GM21390 (cell line): ENCODE data around the gene ABHD16A.

Source experiments
- ATAC-seq: cut with Tn5 transposase; IDR thresholded peaks from one replicate; pipeline ENCODE4 v1.9.1; 2021; ENCODE audit not compliant: unreplicated experiment

Gene ABHD16A

DNA sequence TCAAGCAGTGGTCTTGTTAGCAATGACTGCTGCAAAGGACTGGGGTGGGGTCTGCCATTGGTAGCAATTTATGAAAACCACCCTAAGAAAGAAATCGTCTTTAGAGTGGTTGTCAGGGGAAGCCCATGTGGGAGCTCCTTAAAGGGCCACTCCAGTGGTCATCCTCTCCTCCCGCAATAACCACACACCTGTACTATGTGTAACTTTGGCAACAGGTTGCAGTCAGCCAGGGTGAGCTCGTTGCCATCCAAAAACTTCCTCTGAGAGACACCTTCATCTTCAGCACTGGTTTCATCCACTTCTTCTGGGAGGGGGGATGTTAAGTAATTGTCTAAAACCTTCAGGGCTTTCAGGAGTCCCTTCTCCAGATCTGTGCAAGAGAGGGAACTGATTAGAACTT, 28.9 kb upstream of the ABHD16A start:
- ATAC-seq = no peak

DNA sequence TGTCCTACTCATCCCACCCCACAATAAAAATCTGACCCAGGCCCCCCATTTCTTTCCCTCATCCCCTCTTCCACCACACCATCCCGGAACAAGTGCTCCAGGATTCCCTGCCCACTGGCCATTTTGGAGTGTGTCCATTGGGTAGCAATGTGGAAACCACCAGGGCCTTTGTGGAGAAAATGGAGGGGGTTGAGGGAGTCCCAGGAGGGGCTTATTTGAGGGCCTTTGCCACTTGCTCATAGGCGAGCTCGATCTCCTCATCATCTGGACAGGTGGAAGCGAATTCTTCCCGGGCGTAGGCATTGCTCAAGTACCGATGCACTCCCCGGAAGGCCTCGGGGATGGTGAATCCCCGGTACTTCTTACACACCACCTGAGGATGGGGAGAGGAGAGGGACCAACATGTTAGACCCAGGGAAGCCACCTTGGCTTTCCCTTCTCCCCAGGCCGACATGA, 27.5 kb upstream of the ABHD16A start:
- no peak for ATAC-seq

DNA sequence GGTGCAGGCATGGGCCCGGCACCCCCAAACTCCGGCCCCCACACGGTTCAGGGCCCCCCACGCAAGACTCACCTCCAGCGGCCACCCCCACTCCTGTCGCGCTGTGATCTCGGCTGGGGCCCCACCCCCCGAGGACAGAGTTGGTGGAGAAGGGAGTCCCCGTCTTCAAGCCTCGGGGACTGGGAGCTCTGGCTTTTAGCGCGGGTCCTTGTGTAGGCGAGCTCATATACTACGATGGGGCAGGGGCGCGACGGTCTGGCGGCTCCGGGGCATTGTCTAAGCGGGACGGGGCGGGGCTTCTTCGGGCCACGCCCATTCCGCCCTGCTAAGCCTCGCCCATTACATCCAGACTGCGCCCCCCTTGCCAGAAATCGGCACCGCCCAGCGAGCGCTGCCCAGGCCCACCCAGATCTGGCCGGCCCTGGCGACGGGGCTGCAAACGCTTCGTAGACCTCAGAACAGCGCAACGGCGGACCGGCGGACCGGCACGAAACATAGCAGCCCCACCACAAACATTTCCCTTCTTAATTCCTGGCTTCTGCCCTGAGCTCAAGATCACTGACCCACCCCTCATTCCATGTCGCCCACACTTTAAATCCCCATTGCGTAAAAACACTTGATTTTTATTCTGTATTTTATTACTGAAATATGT, 27.0 kb upstream of the ABHD16A start:
- peak; percentile 33 for ATAC-seq

DNA sequence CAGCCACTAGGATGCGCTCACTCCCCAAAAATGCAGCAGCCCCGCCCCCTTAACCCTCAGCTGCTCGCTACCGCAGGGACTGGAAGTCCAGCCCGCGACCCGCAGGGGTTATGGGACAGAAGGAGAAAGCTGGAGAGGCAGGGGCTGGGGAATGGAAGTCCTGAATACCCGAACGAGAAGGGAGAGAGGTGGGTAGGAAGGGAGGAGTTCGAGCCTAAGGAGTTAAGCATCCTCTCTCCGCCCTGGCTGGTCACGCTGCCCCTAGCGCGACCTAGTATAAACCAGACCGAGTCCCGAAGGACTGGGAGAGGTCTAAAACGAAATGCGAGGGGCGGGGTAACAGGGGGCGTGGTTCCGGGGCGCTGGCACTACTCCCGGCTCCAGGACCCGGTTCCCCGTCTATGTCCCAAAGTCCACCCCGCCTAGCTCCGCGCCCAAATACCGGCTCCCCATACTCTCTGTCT, 26.4 kb upstream of the ABHD16A start:
- ATAC-seq = peak; percentile 45

DNA sequence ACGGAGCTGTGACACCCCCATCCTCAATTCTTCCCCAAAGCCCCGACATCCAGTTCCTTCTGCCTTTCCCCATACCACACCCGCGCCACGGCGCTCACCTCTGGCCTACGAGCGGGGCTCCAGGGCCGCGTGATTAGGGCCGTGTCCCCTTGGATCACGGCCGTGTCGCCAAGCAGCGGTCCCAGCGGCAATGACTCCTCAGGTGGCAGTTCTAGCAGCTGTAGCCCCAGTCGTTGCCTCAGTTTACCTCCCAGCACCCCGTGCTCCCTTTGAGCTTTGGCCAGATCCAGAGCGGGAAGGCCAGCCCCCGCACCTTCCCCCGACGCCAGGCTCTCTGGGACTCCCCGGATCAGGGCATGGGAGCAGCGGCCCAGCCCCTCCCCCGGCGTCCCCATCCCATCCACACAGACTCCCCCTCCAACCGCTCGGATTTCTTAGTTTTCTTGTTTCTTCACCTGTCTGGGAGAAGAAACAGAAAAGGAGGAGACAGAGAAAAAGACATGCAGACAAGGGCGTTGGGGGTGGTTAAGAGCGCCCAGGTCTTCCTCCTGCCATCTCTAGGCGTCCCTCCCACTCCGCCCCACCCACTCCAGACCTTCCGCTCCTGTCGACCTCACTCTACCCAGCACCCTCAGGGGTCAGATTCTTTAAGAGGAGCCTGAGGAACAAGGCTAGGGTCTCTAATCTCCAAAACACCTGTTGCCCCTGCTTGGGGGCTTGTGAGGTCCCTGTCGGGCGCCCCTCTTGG, 25.8 kb upstream of the ABHD16A start, which contains the start of gene DDAH2:
Gene DDAH2, minus strand, starts transcription at position 533 of the 748 bp plus-strand sequence. Its CDS starts 138 bp downstream, at position 395.
- ATAC-seq = no peak

DNA sequence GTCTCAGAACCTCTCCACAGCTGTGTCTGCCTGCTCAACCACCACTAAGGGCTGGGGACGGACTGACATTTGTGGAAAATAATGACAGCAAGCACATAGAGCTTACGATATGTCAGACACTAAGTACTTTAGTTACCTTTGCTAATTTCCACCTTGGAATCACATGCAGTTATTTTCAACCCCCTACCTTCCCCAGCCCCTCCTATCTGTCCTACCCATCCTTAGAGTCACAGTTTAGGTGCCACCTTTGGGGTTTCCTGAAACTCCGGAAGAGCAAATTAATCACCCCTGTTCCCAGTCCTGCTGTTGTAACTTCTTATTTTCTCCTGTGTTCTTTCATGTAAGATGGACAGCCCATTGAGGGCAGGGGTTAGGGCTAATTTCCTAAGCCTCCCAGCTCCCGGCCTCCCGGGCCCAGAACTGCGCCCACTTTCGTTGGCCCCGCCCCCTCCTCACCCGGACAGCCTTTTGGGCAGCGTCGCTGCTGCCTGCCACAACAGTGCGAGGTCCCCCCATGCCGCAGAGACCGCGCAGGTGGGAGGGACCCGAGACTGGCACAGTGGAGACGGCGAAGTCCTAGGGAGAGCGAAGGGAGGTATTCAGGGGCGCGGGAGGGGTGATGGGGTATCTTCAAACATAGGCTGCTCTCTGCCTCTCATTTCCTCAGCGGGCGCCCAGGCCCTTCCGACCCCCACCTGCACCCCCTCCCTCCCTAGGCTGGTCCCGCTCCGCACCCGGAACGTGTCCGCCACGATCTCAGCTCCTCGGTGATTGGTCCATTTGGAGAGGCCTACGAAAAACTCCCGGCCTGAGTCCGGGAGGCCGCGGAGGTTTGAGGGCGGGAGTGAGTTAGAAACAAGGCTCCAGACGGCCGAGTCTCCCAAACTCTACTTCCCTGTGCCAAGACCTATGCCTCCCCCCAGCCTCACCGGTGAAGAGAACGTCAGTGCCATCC, 24.9 kb upstream of the ABHD16A start:
- ATAC-seq = no peak

DNA sequence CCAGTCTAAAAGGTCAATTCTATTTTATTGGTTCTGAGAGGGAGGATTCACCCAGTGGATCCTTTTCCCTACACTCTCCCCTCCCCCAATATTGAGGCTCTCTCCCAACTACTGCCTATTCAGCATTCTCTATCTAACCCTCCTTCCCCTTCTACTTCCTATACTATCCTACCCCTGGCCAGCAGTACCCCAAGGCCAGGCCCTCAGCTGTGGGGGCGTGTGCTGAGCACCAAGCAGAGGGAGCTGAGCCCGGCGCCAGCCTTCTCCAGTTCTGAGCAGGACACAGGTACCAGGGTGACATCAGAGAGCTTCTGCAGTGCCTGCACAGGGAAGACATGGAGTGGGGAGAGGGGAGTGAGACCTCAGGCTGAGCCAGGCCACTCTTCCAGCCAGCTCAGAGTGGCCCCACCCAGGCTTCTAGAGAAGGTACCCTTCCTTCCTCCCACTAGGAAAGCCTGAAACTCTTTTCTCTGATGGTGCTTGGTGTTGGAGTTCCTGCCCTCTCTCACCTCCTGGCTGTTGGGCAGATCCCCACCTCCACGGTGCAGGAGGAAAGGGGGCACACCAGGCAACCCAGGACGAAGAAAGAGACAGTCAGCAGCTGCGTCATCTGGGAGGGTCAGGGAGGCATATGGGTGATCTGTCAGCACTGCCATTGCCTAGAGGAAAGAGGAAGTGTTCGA, 24.1 kb upstream of the ABHD16A start:
- ATAC-seq = no peak

DNA sequence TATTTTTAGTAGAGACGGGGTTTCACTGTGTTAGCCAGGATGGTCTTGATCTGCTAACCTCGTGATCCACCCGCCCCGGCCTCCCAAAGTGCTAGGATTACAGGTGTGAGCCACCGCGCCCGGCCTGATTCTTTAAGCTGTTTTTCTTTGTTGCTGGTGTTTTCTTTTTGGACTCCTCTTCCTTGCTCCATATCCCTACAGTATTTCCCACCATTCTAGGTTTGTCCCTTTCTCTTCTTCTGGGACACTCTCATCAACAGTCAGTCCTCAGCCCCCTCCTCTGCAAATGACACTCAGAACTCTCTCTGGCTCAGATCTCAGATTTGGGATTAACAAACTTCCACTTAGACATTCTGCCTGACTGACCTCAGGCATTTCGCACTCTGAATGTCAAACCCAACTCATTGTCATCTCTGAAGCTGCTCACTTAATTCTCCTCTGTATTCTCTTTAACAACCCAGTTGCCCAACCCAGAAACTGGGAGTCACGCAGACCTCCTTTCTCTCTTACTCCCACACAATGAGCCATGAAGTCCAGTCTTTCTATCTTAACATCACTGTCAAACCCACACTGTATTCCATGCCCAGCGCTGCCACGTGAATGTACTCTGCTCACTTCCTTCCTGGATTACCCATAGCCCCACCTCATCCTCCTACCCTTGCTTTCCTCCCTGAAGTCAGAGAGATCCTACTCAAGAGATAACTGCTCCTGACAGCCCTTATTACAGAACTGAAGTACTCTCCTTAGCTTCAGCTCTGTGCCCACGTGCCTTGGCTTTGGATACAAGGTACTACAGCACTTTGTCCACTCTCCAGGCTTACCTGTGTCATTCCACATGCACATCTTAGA, 22.6 kb upstream of the ABHD16A start:
- ATAC-seq = no peak

DNA sequence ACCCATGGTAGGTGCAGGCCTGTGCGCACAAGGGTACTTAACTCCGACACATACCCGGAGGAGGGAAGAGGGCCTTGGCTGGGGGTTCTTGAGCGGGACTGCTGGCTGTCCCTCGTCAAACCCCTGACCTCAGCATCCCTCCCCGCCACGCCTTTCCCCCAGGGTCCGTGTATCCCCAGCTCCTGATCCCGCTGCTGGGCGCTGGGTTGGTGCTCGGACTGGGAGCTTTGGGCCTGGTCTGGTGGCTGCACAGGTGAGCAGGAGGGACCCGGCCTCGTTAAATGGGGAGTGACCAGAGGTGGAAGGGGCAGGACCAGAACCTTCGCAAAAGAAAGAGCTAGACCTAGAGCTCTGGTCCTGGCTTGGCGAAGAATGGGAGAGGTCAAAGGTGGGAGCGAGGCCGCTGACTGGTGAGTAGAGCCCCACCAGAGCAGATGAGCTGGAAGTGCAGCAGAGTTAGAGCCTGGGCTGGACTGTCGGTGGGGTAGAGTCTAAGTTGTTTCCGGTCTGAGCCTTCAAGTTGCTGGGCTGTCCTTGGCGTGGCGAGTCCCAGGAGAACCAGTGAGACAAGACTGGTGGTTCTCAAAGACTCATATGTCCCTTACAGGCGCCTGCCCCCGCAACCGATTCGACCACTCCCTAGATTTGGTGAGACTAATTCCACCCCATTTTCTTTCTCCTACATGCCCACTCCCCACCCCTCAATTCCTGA, 21.0 kb upstream of the ABHD16A start:
- ATAC-seq = no peak

DNA sequence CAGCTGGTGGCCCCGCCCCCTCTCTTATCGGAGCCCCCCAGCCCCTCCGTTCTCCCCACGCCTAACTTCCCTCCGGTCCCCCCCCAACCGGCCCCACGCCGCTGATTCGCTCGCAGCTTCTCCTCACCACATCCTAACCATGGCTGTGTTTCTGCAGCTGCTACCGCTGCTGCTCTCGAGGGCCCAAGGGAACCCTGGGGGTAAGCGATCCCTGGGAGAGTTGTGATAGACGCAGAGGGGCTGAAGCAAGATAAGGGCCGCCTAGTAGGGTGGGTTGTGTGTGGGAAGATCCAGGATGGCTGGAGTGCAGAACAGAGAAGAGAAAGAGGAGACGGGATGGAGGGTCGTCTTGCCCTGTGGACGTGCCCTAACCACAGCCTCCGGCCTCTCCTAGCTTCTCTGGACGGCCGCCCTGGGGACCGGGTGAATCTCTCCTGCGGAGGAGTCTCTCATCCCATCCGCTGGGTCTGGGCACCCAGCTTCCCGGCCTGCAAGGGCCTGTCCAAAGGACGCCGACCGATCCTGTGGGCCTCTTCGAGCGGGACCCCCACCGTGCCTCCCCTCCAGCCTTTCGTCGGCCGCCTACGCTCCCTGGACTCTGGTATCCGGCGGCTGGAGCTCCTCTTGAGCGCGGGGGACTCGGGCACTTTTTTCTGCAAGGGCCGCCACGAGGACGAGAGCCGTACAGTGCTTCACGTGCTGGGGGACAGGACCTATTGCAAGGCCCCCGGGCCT, 20.3 kb upstream of the ABHD16A start, which contains the start of gene MPIG6B:
Gene MPIG6B, plus strand, starts transcription at position 129 of the 735 bp plus-strand sequence. Its CDS starts 11 bp downstream, at position 140.
- ATAC-seq = no peak

DNA sequence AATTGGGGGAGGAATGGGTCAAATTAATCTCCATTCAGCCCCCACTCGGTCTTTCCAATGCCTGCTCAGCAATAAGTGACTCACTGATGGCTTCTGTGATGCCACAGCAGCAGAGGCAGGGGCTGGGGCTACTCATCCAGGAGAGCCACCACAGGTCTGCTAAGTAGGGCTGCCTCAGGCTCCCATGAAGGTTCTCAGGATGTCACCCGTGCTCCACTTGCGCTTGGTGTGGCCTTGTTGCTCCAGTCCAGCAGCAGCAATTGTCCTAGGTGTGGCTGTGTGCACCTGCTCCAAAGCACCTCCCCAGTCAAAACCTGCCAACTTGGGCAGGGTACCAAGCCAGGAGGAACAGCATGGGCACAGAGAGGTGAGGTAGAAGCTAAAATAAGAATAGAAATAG, 19.0 kb upstream of the ABHD16A start:
- no peak for ATAC-seq

DNA sequence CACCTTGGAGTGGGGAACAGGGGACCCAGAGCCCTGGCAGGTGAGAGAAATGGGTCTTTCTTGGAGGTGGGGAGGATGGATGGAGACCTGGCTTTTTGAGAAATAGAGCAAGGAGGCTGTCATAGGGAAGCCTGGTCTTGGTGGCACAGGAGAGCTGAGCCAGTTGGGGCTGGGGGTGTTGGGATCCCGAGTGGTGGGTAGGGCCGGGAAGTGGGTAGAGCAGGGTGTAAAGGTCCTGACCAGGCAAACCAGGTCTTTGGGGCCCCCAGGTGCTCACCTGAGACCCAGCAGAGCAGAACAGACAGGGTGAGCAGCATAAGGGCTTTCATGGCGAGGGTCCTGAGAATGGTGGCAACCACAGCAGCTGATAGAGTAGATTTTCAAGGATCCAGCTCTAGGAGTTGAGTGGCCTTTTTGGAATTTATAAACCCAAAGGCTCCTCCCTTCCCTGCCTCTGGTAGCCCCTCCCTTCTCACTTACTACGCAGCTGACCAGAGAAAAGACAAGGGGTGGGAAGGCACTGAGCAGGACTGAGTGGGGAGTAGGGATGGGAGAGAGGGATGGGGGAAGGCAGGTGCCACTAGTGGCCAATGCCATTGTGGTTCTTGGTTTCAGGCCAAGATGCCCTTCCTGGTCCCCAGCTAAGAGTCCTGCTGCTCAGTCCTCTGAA, 18.4 kb upstream of the ABHD16A start, which contains the start of gene LY6G6C:
Gene LY6G6C, minus strand, starts transcription at position 396 of the 670 bp plus-strand sequence. Its CDS starts 67 bp downstream, at position 329.
- ATAC-seq = no peak

DNA sequence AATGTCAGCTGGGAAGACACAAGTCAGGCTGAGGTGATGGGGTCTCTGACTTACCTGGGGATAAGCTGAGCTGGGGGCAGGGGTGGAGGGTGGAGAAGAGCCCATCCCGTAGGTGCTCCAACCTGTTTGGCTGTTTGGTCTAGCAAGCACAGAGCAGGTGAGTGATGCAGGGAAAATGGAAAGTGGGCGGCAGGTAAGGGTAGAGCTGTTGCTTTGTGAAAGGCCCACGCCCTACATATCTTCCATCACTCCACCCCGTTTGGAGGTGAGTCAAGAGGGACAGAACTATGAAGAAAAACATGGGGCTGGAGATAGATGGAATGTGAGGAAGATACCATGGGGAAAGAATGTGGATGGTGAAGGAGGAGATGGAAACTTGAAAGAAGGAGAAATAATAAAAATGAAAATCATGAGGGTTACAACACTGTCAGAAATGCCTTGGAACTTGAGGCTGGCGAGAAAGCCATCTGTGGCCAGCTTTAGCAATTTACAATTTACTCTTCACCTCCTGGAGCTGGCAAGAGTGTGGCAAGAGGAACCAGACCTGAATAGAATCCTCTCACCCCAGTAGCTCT, 17.2 kb upstream of the ABHD16A start:
- no peak for ATAC-seq

DNA sequence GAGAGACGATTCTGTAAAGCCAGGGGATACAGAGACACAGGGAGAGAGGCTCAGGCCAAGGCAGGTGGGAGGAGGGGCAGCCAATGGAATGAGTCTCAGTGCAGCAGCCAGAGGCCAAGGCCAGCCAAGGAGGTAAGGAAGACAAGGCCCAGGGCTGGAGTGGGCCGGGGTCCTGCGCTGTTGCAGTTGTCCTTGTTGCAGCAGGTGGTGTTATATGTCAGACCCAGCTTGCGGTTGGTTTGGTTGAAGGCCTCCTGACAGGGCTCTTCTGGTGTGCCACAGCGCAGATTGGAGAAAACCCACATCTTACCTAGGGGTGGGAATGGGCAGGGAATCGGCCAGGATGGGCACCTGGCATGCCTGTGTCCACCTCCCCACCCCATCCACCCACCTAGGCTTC, 15.9 kb upstream of the ABHD16A start:
- no peak for ATAC-seq

DNA sequence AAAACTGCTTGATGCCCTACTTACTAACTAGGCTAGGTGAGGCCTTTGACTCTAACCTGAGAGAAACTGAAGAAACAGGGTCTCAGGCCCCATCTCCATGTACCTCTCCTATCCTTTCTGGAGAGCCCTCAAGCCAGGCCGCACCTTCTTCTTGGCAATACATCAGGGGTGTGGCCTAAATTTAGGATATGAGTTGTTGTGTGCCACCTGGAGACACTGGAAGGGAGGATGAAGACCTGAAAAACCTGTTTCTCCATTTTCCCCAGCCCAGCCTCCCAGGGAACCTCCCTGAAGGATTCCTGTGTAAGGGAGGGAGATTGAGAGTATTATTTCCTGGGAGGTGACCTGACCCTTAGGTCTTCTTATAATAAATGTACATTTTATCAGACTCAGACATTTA, 15.1 kb upstream of the ABHD16A start:
- ATAC-seq = no peak

DNA sequence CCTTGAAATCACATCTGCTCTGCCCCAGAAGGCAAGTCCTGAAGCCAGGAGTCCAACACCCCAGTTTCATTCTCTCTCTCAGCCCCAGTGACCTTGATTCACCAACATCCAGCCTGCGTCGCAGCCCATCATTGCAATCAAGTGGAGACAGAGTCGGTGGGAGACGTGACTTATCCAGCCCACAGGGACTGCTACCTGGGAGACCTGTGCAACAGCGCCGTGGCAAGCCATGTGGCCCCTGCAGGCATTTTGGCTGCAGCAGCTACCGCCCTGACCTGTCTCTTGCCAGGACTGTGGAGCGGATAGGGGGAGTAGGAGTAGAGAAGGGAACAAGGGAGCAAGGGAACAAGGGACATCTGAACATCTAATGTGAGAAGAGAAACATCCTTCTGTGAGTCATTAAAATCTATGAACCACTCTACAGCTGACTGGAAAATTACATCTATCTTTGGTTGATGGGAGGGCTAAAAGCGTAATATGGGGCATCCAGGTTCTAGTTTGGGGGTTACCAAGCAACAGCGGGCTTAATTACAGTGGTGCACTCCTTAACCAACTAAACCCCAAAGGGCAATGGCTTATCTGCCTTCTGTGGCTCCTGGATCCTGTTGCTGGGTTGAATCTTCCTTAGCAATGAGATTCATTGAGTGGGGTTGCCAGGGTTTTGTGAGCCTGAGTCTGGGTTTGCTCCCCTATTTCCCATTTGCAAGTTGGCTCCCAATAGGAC, 14.5 kb upstream of the ABHD16A start:
- no peak for ATAC-seq
